Smooth muscle cell (in vitro differentiated cells): Measurements from ENCODE around the gene EPB41. TPM values are rescaled to one million over a fixed set of nuclear protein-coding genes. Genes with fewer than 3 reads are reported as not detected.

ENCODE experiments used
- DNase-seq: peaks from one replicate; lab custom pipeline; 2025; ENCODE audit not compliant: unreplicated experiment; lab: John Stamatoyannopoulos, UW
- H2AFZ ChIP-seq: fragments of 200-600 bp; sonication (generic); 2 replicates; pipeline ENCODE4 v1.6.0; 2016; ENCODE audit warnings: antibody characterized with exemption, low read depth, mild to moderate bottlenecking
- H3F3A ChIP-seq: fragments of 200-600 bp; sonication (generic); 2 replicates; pipeline ENCODE4 v1.6.0; 2017; ENCODE audit warnings: antibody characterized with exemption, low read depth
- H3K27ac ChIP-seq: fragments of 200-600 bp; sonication (generic); 2 replicates; pipeline ENCODE4 v1.5.1; 2016; ENCODE audit warnings: low read depth, mild to moderate bottlenecking
- H3K27me3 ChIP-seq: fragments of 200-600 bp; sonication (generic); 2 replicates; pipeline ENCODE4 v1.6.1; 2016; ENCODE audit warnings: low read depth, mild to moderate bottlenecking
- H3K36me3 ChIP-seq: fragments of 200-600 bp; sonication (generic); 2 replicates; pipeline ENCODE4 v1.5.1; 2016; ENCODE audit warnings: low read depth
- H3K4me1 ChIP-seq: fragments of 200-600 bp; sonication (generic); 2 replicates; pipeline ENCODE4 v1.5.1; 2016; ENCODE audit warnings: low read depth
- H3K4me2 ChIP-seq: fragments of 200-600 bp; sonication (generic); 2 replicates; pipeline ENCODE4 v1.6.0; 2016; ENCODE audit warnings: mild to moderate bottlenecking
- H3K4me3 ChIP-seq: fragments of 200-600 bp; sonication (generic); 2 replicates; pipeline ENCODE4 v1.5.1; 2016; ENCODE audit warnings: mild to moderate bottlenecking
- H3K79me2 ChIP-seq: fragments of 200-600 bp; sonication (generic); 2 replicates; pipeline ENCODE4 v1.6.0; 2016; ENCODE audit warnings: low read depth, mild to moderate bottlenecking
- H3K9ac ChIP-seq: fragments of 200-600 bp; sonication (generic); 2 replicates; pipeline ENCODE4 v1.6.0; 2016; ENCODE audit warnings: low read depth
- H3K9me3 ChIP-seq: fragments of 200-600 bp; sonication (generic); replicated peaks from 2 replicates; pipeline ENCODE4 v1.5.1; 2016; ENCODE audit warnings: low read depth
- H4K20me1 ChIP-seq: fragments of 200-600 bp; sonication (generic); 2 replicates; pipeline ENCODE4 v1.6.0; 2016; ENCODE audit warnings: low read depth
- WGBS: methylation state at CpG from one replicate; pipeline ENCODE4 v1.1.7; 2016; ENCODE audit warnings: low lambda C conversion rate; 5-methylcytosine and 5-hydroxymethylcytosine counted together
- polyA plus RNA-seq: library from polyadenylated mRNA; unstranded; fragments of >200 nt; fragmentation: Nextera tagmentation; extraction: Ambion mirVana; gene quantifications from 2 replicates; pipeline ENCODE4 v1.2.1, GENCODE V29; 2016
- total RNA-seq: library from RNA; depleted of rRNA; stranded (reverse); fragments of >200 nt; gene quantifications from 2 replicates; pipeline ENCODE4 v1.2.3, GENCODE V29; 2014
- TF ChIP-seq, protein P1 (sequence below): fragments of 200-600 bp; sonication (generic); IDR thresholded peaks from 2 replicates; pipeline ENCODE4 v1.5.1; 2017; ENCODE audit warnings: borderline replicate concordance, mild to moderate bottlenecking, antibody characterized with exemption; ENCODE audit not compliant: insufficient read depth, poor library complexity, severe bottlenecking

EPB41 gene
- total and polyA plus RNA-seq, 2 experiments from 2014 or later: 4.7 to 20.2 TPM

GRCh38 chr1:28893403-28894102 is 20.8 kb upstream of the EPB41 start:
- H2AFZ ChIP-seq: no peak overlapping the region
- H3K27ac ChIP-seq: no peak overlapping the region
- no peaks in the 10 kb centered on the region for H3K36me3 ChIP-seq
- H4K20me1 ChIP-seq: peaks cover 9% of the 10 kb centered on the region
- no peaks in the 10 kb centered on the region for H3K4me1 ChIP-seq
- no peaks in the 10 kb centered on the region for H3F3A ChIP-seq
- WGBS: 47% methylated on average over 8 of the region's 8 CpGs
- peaks cover 3% of the 10 kb centered on the region for H3K79me2 ChIP-seq
- DNase-seq: no peak
- no peaks in the 10 kb centered on the region for H3K27me3 ChIP-seq
- TF ChIP-seq, protein P1, sequence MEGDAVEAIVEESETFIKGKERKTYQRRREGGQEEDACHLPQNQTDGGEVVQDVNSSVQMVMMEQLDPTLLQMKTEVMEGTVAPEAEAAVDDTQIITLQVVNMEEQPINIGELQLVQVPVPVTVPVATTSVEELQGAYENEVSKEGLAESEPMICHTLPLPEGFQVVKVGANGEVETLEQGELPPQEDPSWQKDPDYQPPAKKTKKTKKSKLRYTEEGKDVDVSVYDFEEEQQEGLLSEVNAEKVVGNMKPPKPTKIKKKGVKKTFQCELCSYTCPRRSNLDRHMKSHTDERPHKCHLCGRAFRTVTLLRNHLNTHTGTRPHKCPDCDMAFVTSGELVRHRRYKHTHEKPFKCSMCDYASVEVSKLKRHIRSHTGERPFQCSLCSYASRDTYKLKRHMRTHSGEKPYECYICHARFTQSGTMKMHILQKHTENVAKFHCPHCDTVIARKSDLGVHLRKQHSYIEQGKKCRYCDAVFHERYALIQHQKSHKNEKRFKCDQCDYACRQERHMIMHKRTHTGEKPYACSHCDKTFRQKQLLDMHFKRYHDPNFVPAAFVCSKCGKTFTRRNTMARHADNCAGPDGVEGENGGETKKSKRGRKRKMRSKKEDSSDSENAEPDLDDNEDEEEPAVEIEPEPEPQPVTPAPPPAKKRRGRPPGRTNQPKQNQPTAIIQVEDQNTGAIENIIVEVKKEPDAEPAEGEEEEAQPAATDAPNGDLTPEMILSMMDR: peak; percentile 36
- H3K4me3 ChIP-seq: no peak overlapping the region
- no peaks in the 10 kb centered on the region for H3K9me3 ChIP-seq
- no peak overlapping the region for H3K9ac ChIP-seq
- H3K4me2 ChIP-seq: no peak overlapping the region

GRCh38 chr1:28894785-28895184 is 19.6 kb upstream of the EPB41 start:
- H3K9me3 ChIP-seq: no peaks in the 10 kb centered on the region
- TF ChIP-seq, protein P1: no peak
- H3K9ac ChIP-seq: no peak overlapping the region
- peaks cover 21% of the 10 kb centered on the region for H4K20me1 ChIP-seq
- H3K36me3 ChIP-seq: no peaks in the 10 kb centered on the region
- H3K4me2 ChIP-seq: no peak overlapping the region
- no peak overlapping the region for H3K27ac ChIP-seq
- WGBS: 69% methylated on average over 2 of the region's 2 CpGs
- H2AFZ ChIP-seq: no peak overlapping the region
- no peaks in the 10 kb centered on the region for H3K79me2 ChIP-seq
- H3F3A ChIP-seq: no peaks in the 10 kb centered on the region
- peaks cover 8% of the 10 kb centered on the region for H3K4me1 ChIP-seq
- H3K27me3 ChIP-seq: no peaks in the 10 kb centered on the region
- no peak for DNase-seq
- no peak overlapping the region for H3K4me3 ChIP-seq

DNA sequence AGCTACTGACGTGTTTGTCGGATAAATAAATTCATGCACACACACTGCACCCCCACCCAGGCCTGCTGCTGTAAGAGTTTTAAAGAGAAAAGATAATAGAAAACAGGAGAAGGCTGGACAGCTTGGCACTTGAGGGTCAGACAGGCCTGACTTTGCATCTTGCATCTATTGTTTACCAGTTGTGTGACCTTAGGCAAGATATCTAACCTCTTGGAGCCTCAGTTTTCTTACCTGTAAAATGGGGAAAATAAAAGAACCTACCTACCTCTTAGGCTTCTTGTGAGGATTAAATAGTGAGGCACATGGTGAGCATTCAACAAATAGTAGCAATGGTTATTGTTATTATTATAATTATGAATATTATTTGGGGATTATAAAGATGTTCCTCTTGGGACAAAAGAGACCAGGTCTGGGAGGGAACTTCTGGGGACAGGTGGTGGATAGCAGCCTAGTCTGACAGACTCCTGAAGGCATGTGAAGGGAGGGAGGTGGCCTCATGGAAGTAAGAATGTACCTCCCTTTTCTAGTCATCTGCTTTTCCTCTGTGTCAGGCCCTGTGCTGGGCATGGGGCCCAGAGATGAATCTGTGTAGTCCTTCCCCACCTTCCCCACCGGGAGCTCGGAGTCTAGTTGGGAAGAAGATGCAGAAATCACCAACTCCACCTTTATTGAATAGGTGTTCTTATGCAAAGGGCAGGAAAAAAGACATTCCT is 18.3 kb upstream of the EPB41 start:
- Histone ChIP-seq H3K27ac (no peak overlapping the region), H3K79me2 (no peaks in the 10 kb centered on the region), H3F3A (no peaks in the 10 kb centered on the region), H3K4me3 (no peak overlapping the region), H3K9me3 (no peaks in the 10 kb centered on the region), H3K27me3 (no peaks in the 10 kb centered on the region), H4K20me1 (peaks cover 22% of the 10 kb centered on the region), H3K36me3 (no peaks in the 10 kb centered on the region), H3K4me1 (peaks cover 9% of the 10 kb centered on the region), H3K4me2 (no peak overlapping the region), H3K9ac (no peak overlapping the region), H2AFZ (no peak overlapping the region)
- WGBS: 93% methylated on average over 4 of the region's 4 CpGs
- no peak for DNase-seq
- TF ChIP-seq, protein P1: no peak
